GM12878 (cell line): Measurements from ENCODE around the gene TGM5. TPM values are rescaled to one million over a fixed set of nuclear protein-coding genes. Genes with fewer than 3 reads are reported as not detected.

ENCODE experiments used
- ATAC-seq: fragments of 200-7000 bp; cut with Tn5 transposase; 3 replicates; pipeline ENCODE4 v1.9.1; 2020; ENCODE audit warnings: mild to moderate bottlenecking, moderate library complexity
- BruUV-seq: library from RNA; stranded (reverse); fragments of 400-500 nt; replicated peaks from 2 replicates; lab custom pipeline; 2021; lab: Mats Ljungman, UMichigan
- CTCF ChIA-PET: fragments of 300-600 bp; sonication (Branson Sonifier 250); formaldehyde crosslinking; extraction: SDS; loops from one replicate; lab custom pipeline; 2021; ENCODE audit warnings: inconsistent platforms; lab: Yijun Ruan, JAX
- POLR2A ChIA-PET: fragments of 350-600 bp; formaldehyde crosslinking; extraction: SDS; loops from one replicate; lab custom pipeline; 2021; ENCODE audit warnings: inconsistent platforms; lab: Charles Lee
- RAD21 ChIA-PET: fragments of 300-600 bp; sonication (Branson Sonifier 250); formaldehyde crosslinking; loops from one replicate; lab custom pipeline; 2023; ENCODE audit warnings: antibody characterized with exemption; ENCODE audit not compliant: unreplicated experiment; lab: Charles Lee
- SMC1A ChIA-PET: fragments of 300-600 bp; sonication (Branson Sonifier 250); formaldehyde crosslinking; loops from one replicate; lab custom pipeline; 2023; ENCODE audit not compliant: unreplicated experiment, uncharacterized antibody; lab: Charles Lee
- DNase-seq: peaks from one replicate; pipeline ENCODE4 v3.0.0-alpha.2; 2011; ENCODE audit warnings: low read depth, low spot score
- FAIRE-seq: peaks from 3 replicates; lab custom pipeline; 2011; peaks lifted over from hg19 to GRCh38; lab: Jason Lieb, UNC
- H2AFZ ChIP-seq: 2 replicates; pipeline ENCODE4 v1.6.0; 2011; ENCODE audit warnings: low read depth, low read length, control low read depth; ENCODE audit not compliant: control insufficient read depth
- H3K27ac ChIP-seq: 2 replicates; pipeline ENCODE4 v1.5.1; 2011; ENCODE audit warnings: control low read depth; ENCODE audit not compliant: control insufficient read depth, insufficient read depth
- H3K27me3 ChIP-seq, 2 experiments: replicated peaks in 1 of 2; 2 replicates each; pipeline versions ENCODE4 v1.6.0 to v1.6.1; 2011; ENCODE audit warnings: low read length in 1 of 2; ENCODE audit not compliant: control insufficient read depth in 2 of 2, insufficient read depth in 2 of 2
- H3K36me3 ChIP-seq, 2 experiments: 2 replicates each; pipeline ENCODE4 v1.5.1; 2011; ENCODE audit warnings: low read length in 1 of 2; ENCODE audit not compliant: control insufficient read depth in 2 of 2, insufficient read depth in 2 of 2
- H3K4me1 ChIP-seq: 2 replicates; pipeline ENCODE4 v1.6.1; 2011; ENCODE audit warnings: mild to moderate bottlenecking, low read length, moderate library complexity, mixed read lengths; ENCODE audit not compliant: control insufficient read depth, insufficient read depth
- H3K4me2 ChIP-seq: 2 replicates; pipeline ENCODE4 v1.6.0; 2011; ENCODE audit warnings: control low read depth; ENCODE audit not compliant: control insufficient read depth, insufficient read depth
- H3K4me3 ChIP-seq: fragments of 200-600 bp; sonication (generic); 2 replicates; pipeline ENCODE4 v1.5.1; 2016
- H3K79me2 ChIP-seq: 2 replicates; pipeline ENCODE4 v1.6.0; 2011; ENCODE audit warnings: low read length; ENCODE audit not compliant: control insufficient read depth, insufficient read depth
- H3K9ac ChIP-seq: 2 replicates; pipeline ENCODE4 v1.8.0; 2011; ENCODE audit warnings: low read length, control low read depth, mixed read lengths; ENCODE audit not compliant: control insufficient read depth, insufficient read depth
- H3K9me3 ChIP-seq: replicated peaks from 3 replicates; pipeline ENCODE4 v1.5.1; 2011; ENCODE audit warnings: mild to moderate bottlenecking, low read length; ENCODE audit not compliant: control insufficient read depth, insufficient read depth
- H4K20me1 ChIP-seq: 2 replicates; pipeline ENCODE4 v1.6.0; 2011; ENCODE audit not compliant: control insufficient read depth, insufficient read depth
- ESRRA ChIP-seq: IDR thresholded peaks from 2 replicates; pipeline ENCODE4 v1.6.1; 2012; ENCODE audit warnings: mild to moderate bottlenecking, low read length, improper control_type of control experiment
- HDAC6 ChIP-seq: fragments of 200-600 bp; sonication (generic); IDR thresholded peaks from one replicate; pipeline ENCODE4 v1.8.0; 2017; ENCODE audit warnings: antibody characterized with exemption; ENCODE audit not compliant: unreplicated experiment
- HDGF ChIP-seq: fragments of 450-650 bp; IDR thresholded peaks from 2 replicates; pipeline ENCODE4 v1.6.1; 2016; ENCODE audit warnings: antibody characterized with exemption
- IRF4 ChIP-seq: IDR thresholded peaks from 2 replicates; pipeline ENCODE4 v1.6.1; 2011; ENCODE audit warnings: low read depth, low read length
- SMC3 ChIP-seq: IDR thresholded peaks from 2 replicates; pipeline ENCODE4 v1.6.1; 2011; ENCODE audit warnings: low read length, improper control_type of control experiment, borderline replicate concordance
- SUPT20H ChIP-seq: IDR thresholded peaks from 2 replicates; pipeline ENCODE4 v1.6.1; 2011; ENCODE audit warnings: low read depth, mild to moderate bottlenecking, low read length, moderate library complexity, borderline replicate concordance; ENCODE audit not compliant: control insufficient read depth
- SUZ12 ChIP-seq: fragments of 200-600 bp; sonication (generic); IDR thresholded peaks from one replicate; pipeline ENCODE4 v1.6.1; 2018; ENCODE audit warnings: antibody characterized with exemption, mild to moderate bottlenecking; ENCODE audit not compliant: unreplicated experiment
- ZSCAN29 ChIP-seq: fragments of 450-650 bp; IDR thresholded peaks from 2 replicates; pipeline ENCODE4 v1.6.1; 2017; ENCODE audit warnings: mild to moderate bottlenecking, moderate library complexity
- WGBS: methylation state at CpG from one replicate; pipeline ENCODE4 v1.1.6; 2016; ENCODE audit warnings: low lambda C conversion rate; ENCODE audit not compliant: insufficient replicate concordance, insufficient coverage; ENCODE audit errors: missing lambda C conversion rate; 5-methylcytosine and 5-hydroxymethylcytosine counted together
- in situ Hi-C: fragments of 300-500 bp; cut with MboI; formaldehyde crosslinking; loops from 9 replicates; pipeline ENCODE4 v1.14.3; 2018; ENCODE audit warnings: mixed read lengths
- intact Hi-C: fragments of 100-400 bp; cut with micrococcal nuclease; formaldehyde crosslinking; loops from one replicate; pipeline ENCODE4 v1.14.2; 2022; ENCODE audit not compliant: unreplicated experiment
- polyA plus RNA-seq, 11 experiments: library from polyadenylated mRNA; depleted of rRNA in 4 of 11; unstranded in 6 of 11; stranded (reverse) in 5 of 11; fragments of >200 nt; fragmentation: Nextera tagmentation in 4 of 11; fragmentation: Illumina TruSeq in 1 of 11; extraction: Ambion mirVana in 4 of 11; extraction: Trizol in 1 of 11; gene quantifications; 1 replicate in 1 of 11; 2 replicates in 10 of 11; pipeline versions ENCODE4 v1.2.1 to v1.2.3, GENCODE V29; 2011 to 2016; ENCODE audit warnings: inconsistent platforms in 2 of 11, missing spikeins in 2 of 11, low read depth in 1 of 11
- total RNA-seq, 4 experiments: library from RNA; depleted of rRNA in 3 of 4; stranded (reverse); fragments of >200 nt in 3 of 4; fragmentation: Illumina TruSeq in 1 of 4; extraction: Trizol in 1 of 4; gene quantifications; 2 replicates each; pipeline versions ENCODE4 v1.2.1 to v1.2.3, GENCODE V29; 2013 to 2021
- TF ChIP-seq, protein P1 (sequence below): IDR thresholded peaks from 2 replicates; pipeline ENCODE4 v1.6.1; 2012; ENCODE audit warnings: low read depth, low read length, improper control_type of control experiment

TGM5 gene
- total and polyA plus RNA-seq, 10 of the 15 experiments (the other 5 are each of a cell fraction or from before 2014, with no cell fraction given): 4.4 to 27.1 (median 5.6) TPM

DNA sequence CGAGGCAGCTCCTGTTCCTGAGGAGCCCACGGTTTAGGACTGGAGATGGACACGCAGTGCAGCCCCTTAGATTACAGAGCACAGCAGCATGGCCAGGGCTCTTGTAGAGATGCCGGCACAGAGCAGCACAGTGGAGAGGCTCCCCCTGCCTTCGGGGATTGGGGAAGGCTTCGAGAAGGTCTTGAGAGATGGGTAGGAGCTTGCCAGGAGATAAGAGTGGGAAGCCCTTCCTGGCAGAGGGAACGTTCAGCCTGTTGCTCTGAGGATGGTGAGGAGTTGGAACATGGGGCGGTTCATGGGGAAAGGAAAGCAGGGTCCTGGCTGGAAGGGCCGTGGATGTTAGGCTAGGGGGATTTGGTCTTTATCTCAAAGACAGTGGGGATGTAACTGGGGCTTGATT lies 55.9 kb downstream of the TGM5 start:
- Histone ChIP-seq H2AFZ (no peak overlapping the region), H3K9ac (no peak overlapping the region), H3K9me3 (no peaks in the 10 kb centered on the region), H4K20me1 (no peaks in the 10 kb centered on the region), H3K27ac (no peak overlapping the region), H3K4me3 (no peak overlapping the region), H3K4me1 (no peaks in the 10 kb centered on the region), H3K79me2 (no peaks in the 10 kb centered on the region), H3K36me3 (no peaks in the 10 kb centered on the region), H3K27me3 (peaks cover 0 to 3% of the 10 kb centered on the region in 2 experiments; a peak in 2 of 4 replicates), H3K4me2 (no peak overlapping the region)
- SMC1A ChIA-PET: interaction anchor here (1.0 to 3.9 kb wide), 4 partner anchors 15 to 75 kb away, joined by 3 to 12 read pairs (median 4); no protein-coding TSS in a partner anchor
- in situ Hi-C loops (no loop called here), intact Hi-C loops (no loop called here)
- RAD21 ChIA-PET: interaction anchor here (1.4 kb wide), 1 partner anchor 76 kb away, joined by 3 read pairs; no protein-coding TSS in a partner anchor
- CTCF ChIA-PET: interaction anchor here (1.0 to 3.1 kb wide), 3 partner anchors 11 to 74 kb away, joined by 5 to 12 read pairs (median 7); no protein-coding TSS in a partner anchor
- ATAC-seq: no peak
- TF ChIP-seq HDGF (no peak), IRF4 (no peak), SUZ12 (no peak), SMC3 (no peak), ESRRA (no peak), ZSCAN29 (no peak), SUPT20H (no peak), HDAC6 (no peak)
- TF ChIP-seq, protein P1, sequence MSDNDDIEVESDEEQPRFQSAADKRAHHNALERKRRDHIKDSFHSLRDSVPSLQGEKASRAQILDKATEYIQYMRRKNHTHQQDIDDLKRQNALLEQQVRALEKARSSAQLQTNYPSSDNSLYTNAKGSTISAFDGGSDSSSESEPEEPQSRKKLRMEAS: no peak
- no peak for DNase-seq
- FAIRE-seq: no peak
- POLR2A ChIA-PET: no interaction called here
- WGBS: 34% methylated on average over 9 of the region's 9 CpGs
- no TSS peak for BruUV-seq
